ENCODE results near the gene MAML1.

GRCh38 chr5:179795863-179796833 is 63.5 kb downstream of the MAML1 start:
- TF ChIP-seq OSR1 (CRISPR knock-in tag; IDR thresholded peaks at IDR 0.05) (no peak), CREB5 (CRISPR knock-in tag; IDR thresholded peaks at IDR 0.05; ENCODE audit: low read depth) (no peak), ZFP3 (CRISPR knock-in tag; IDR thresholded peaks at IDR 0.05) (no peak; the same call in 1 of the 2 replicates), POU6F1 (CRISPR knock-in tag; IDR thresholded peaks at IDR 0.05; ENCODE audit: borderline replicate concordance, low read depth) (no peak), CSRNP3 (CRISPR knock-in tag; IDR thresholded peaks at IDR 0.05) (no peak), GLIS3 (CRISPR knock-in tag; IDR thresholded peaks at IDR 0.05) (0 out of 2 replicates have a peak, but pooled peaks have one; percentile 68), RARB (CRISPR knock-in tag; IDR thresholded peaks at IDR 0.05) (no peak), ZC3H10 (CRISPR knock-in tag; IDR thresholded peaks at IDR 0.05) (no peak), ZNF565 (CRISPR knock-in tag; conservative IDR thresholded peaks at IDR 0.05; ENCODE audit: low read depth) (no peak), BACH2 (CRISPR knock-in tag; IDR thresholded peaks at IDR 0.05; ENCODE audit: borderline replicate concordance) (no peak)

Data from SK-N-SH treated with all-trans-retinoic acid at 6 μM for 48 hours (cell line).